ENCODE measurements around the gene PARS2. TPM values are rescaled to one million over a fixed set of nuclear protein-coding genes. Genes with fewer than 3 reads are reported as not detected.

The PARS2 gene
- total RNA-seq, 1 donor from 2014 or later: 7.7 TPM

DNA sequence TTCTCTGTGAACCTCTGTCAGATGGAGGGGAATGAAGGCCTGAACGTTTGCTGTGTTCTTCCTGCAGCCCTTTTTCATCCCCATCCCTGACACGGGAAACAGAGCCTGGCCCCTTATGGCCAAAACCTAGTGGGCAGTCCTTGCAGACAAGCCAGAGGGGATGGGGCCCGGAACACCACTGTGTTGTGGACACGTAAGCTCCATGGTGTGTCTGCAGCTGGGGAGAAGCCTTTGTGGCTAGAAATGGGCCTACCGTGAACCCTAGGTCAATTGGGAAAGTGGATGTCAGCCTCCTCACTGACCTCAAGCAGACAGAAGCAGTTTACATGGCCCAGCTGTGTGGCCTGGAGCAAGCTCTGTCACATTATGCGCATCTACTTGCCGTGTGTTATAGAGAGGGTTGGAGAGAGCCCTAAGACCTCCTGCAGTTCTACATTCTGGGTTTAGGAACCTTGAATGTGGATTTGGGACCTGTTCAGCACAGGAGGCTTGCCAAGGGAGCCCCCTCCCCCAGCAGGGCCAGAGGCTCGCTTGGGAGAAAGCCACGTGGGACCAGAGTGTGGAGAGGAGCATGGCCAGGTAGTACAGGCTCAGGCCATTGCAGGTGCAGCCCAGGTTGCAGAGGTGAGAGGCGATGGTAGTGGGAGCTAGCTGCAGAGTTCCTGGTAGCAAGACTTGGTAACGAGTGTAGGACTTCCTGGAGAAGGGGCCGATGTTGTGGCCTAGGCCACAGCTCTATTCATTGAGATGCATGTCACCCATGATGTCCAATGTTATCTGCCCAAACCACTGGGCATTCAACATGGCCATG, 20.7 kb downstream of the PARS2 start:
- H3K27ac Mint-ChIP-seq: no peak overlapping the region
- no peaks in the 10 kb centered on the region for H3K4me1 Mint-ChIP-seq
- H3K27me3 Mint-ChIP-seq (ENCODE audit: low read depth): no peaks in the 10 kb centered on the region
- DNase-seq (ENCODE audit: low spot score in 2 of 2, unreplicated experiment in 2 of 2): no peak
- H3K4me3 Mint-ChIP-seq: no peak overlapping the region
- no peaks in the 10 kb centered on the region for H3K9me3 Mint-ChIP-seq
- H3K36me3 Mint-ChIP-seq: peaks cover 26% of the 10 kb centered on the region
- TF ChIP-seq, protein P1, sequence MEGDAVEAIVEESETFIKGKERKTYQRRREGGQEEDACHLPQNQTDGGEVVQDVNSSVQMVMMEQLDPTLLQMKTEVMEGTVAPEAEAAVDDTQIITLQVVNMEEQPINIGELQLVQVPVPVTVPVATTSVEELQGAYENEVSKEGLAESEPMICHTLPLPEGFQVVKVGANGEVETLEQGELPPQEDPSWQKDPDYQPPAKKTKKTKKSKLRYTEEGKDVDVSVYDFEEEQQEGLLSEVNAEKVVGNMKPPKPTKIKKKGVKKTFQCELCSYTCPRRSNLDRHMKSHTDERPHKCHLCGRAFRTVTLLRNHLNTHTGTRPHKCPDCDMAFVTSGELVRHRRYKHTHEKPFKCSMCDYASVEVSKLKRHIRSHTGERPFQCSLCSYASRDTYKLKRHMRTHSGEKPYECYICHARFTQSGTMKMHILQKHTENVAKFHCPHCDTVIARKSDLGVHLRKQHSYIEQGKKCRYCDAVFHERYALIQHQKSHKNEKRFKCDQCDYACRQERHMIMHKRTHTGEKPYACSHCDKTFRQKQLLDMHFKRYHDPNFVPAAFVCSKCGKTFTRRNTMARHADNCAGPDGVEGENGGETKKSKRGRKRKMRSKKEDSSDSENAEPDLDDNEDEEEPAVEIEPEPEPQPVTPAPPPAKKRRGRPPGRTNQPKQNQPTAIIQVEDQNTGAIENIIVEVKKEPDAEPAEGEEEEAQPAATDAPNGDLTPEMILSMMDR (IDR thresholded peaks at IDR 0.05; ENCODE audit: unreplicated experiment): no peak

DNA sequence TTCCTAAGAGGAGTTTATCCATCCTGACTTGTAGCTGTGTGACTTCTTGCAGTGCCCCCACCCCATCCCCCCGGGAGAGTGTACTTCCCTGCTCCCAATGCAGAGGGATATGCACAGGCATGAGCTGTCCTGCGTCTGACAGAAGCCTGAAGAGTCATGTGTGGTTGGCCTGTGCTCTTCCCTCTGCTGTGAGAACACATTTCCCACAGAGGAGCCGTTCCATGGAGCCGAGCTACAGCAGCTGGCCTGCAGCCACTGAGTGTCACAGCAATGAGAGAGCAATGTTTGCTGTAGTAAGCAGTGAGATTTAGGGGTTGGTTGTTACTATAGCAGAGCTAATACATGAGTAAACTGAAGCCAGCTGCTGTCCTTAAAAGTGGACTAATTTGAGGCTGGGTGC, 22.0 kb downstream of the PARS2 start:
- Mint-ChIP-seq H3K27ac (no peak overlapping the region), H3K9me3 (no peaks in the 10 kb centered on the region), H3K27me3 (ENCODE audit: low read depth) (no peaks in the 10 kb centered on the region), H3K4me3 (no peak overlapping the region), H3K36me3 (peaks cover 34% of the 10 kb centered on the region), H3K4me1 (no peaks in the 10 kb centered on the region)
- TF ChIP-seq, protein P1 (IDR thresholded peaks at IDR 0.05; ENCODE audit: unreplicated experiment): no peak
- no peak for DNase-seq (ENCODE audit: low spot score in 2 of 2, unreplicated experiment in 2 of 2)

DNA sequence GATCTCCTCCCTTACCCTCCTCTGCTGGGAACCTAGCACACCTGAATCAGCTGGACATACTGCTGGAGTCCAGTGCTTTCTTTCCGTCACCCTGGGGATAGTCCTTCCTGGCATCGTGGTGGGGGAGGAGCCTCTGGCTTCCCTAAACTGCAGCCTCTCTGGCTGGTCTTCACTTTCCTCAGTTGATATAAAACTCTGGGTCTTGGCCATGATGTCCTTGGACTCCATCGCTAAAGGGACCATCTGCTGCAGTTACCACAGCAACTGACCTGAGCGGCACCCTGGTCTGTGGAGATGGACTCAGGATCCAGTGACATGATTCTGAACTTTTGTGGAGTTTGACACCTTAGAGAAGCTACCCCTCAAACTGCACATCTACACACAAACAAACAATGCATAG, 22.8 kb downstream of the PARS2 start:
- H3K4me1 Mint-ChIP-seq: no peaks in the 10 kb centered on the region
- no peak for DNase-seq (ENCODE audit: low spot score in 2 of 2, unreplicated experiment in 2 of 2)
- no peak overlapping the region for H3K27ac Mint-ChIP-seq
- TF ChIP-seq, protein P1 (IDR thresholded peaks at IDR 0.05; ENCODE audit: unreplicated experiment): no peak
- peaks cover 41% of the 10 kb centered on the region for H3K36me3 Mint-ChIP-seq
- H3K27me3 Mint-ChIP-seq (ENCODE audit: low read depth): no peaks in the 10 kb centered on the region
- no peak overlapping the region for H3K4me3 Mint-ChIP-seq
- no peaks in the 10 kb centered on the region for H3K9me3 Mint-ChIP-seq

DNA sequence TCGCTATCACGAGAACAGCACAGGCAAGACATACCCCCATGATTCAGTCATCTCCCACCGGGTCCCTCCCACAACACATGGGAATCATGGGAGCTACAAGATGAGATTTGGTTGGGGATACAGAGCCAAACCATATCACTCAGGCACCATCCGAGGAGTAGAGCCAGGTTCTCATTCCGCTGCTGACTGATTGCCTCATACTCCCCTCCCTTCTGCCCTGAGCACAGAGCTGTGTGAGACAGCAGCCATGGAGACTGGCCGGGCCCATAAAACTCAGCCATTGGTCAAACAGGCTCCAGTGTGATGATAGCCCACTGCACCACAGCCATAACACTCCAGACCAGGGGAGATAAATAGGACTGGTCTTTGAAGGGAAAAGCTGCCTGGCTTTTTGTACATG, 26.1 kb downstream of the PARS2 start:
- H3K4me1 Mint-ChIP-seq: no peaks in the 10 kb centered on the region
- peaks cover 4% of the 10 kb centered on the region for H3K9me3 Mint-ChIP-seq
- peaks cover 50% of the 10 kb centered on the region for H3K36me3 Mint-ChIP-seq
- no peak for DNase-seq (ENCODE audit: low spot score in 2 of 2, unreplicated experiment in 2 of 2)
- no peak overlapping the region for H3K27ac Mint-ChIP-seq
- TF ChIP-seq, protein P1 (IDR thresholded peaks at IDR 0.05; ENCODE audit: unreplicated experiment): no peak
- H3K27me3 Mint-ChIP-seq (ENCODE audit: low read depth): no peaks in the 10 kb centered on the region
- H3K4me3 Mint-ChIP-seq: no peak overlapping the region

DNA sequence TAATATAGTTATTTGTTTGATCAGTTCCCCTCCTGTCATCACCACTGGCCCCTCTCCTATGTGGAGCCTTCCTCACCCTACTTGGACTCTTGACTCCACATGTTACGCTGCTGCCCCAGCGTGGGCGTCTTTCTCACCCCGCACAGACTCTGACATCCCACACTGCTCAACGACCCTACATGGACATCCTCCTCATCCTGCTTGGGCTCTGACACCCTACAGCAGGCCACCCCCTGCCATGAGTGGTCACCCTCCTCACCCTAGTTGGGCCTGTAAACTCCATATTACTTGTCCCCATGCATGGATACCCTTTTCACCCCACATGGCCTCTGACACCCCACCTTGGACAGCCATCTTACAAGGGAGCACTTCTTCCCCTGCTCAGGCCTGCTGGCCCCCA, 27.6 kb downstream of the PARS2 start:
- H3K27ac Mint-ChIP-seq: no peak overlapping the region
- peaks cover 4% of the 10 kb centered on the region for H3K9me3 Mint-ChIP-seq
- no peak overlapping the region for H3K4me3 Mint-ChIP-seq
- TF ChIP-seq, protein P1 (IDR thresholded peaks at IDR 0.05; ENCODE audit: unreplicated experiment): no peak
- no peaks in the 10 kb centered on the region for H3K27me3 Mint-ChIP-seq (ENCODE audit: low read depth)
- no peaks in the 10 kb centered on the region for H3K4me1 Mint-ChIP-seq
- peaks cover 46% of the 10 kb centered on the region for H3K36me3 Mint-ChIP-seq
- DNase-seq (ENCODE audit: low spot score in 2 of 2, unreplicated experiment in 2 of 2): no peak

All from mesothelial cell of epicardium (in vitro differentiated cells).